Prostate gland (tissue), 2 donors: ENCODE measurements around the gene DPYD.

Experiments
- CTCF ChIP-seq, 4 experiments: fragments of 200-600 bp in 2 of 4; fragments of 450-650 bp in 2 of 4; sonication (generic) in 2 of 4; IDR thresholded peaks; 1 replicate in 3 of 4; 2 replicates in 1 of 4; pipeline ENCODE4 v1.5.1; 2016 to 2019; ENCODE audit warnings: antibody characterized with exemption in 4 of 4, mild to moderate bottlenecking in 2 of 4, moderate library complexity in 2 of 4
- POLR2A ChIP-seq: fragments of 450-650 bp; IDR thresholded peaks from one replicate; pipeline ENCODE4 v1.6.1; 2016; ENCODE audit warnings: antibody characterized with exemption, mild to moderate bottlenecking
- POLR2AphosphoS5 ChIP-seq: sonication (generic); formaldehyde crosslinking; IDR thresholded peaks from one replicate; pipeline ENCODE4 v1.6.1; 2017; ENCODE audit warnings: antibody characterized with exemption

DNA sequence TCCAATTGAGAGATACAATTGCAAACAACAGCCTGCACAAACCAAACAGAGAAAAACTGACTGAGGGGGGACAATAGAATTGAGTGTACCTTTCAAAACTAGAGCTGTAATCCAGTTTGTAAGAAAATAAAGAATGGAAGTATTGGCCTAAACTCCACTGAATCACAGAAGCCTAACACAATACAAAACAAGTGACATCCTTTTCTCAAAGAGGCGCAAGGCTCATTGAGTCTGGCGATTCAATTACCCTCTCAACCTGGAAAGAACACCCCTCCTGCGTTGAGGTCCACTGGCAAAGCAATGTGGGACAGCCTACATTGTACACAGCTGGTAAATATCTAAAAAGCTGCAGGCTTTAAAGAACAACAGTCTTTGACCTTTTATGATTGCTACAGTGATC is 182.6 kb downstream of the DPYD start:
- TF ChIP-seq CTCF (IDR thresholded peaks at IDR 0.05) (no peak), POLR2A (no peak), POLR2AphosphoS5 (no peak)
